ENCODE measurements around the gene EPHA6. TPM values are rescaled to one million over a fixed set of nuclear protein-coding genes. Genes with fewer than 3 reads are reported as not detected.
"Not testable (repeated sequence)": the region's sequence is repeated elsewhere in the genome, so short reads cannot be mapped to it uniquely, and the experiment has no call there.

EPHA6 gene
- total RNA-seq, 1 experiment from 2014 or later = 0.61 TPM

- no peak overlapping the region for H3K18ac ChIP-seq (ENCODE audit: insufficient read length, low read depth, low read length)
- no peak for TF ChIP-seq CTCF (conservative IDR thresholded peaks at IDR 0.05)
- H3K4me2 ChIP-seq (ENCODE audit: insufficient read depth, insufficient read length, low read length) = no peak overlapping the region
- no peaks in the 10 kb centered on the region for H3K79me2 ChIP-seq (ENCODE audit: insufficient read depth, low read length)
- H3K27me3 ChIP-seq (ENCODE audit: insufficient read depth, low read length) = no peaks in the 10 kb centered on the region
- H2BK12ac ChIP-seq (ENCODE audit: insufficient read length, low read depth, low read length) = no peak overlapping the region
- H3T11ph ChIP-seq (ENCODE audit: low read length) = no peak overlapping the region
- H2BK20ac ChIP-seq (ENCODE audit: low read depth, low read length, poor library complexity, severe bottlenecking) = no peak overlapping the region
- H3K4ac ChIP-seq (ENCODE audit: low read depth, low read length) = no peak overlapping the region
- H2BK120ac ChIP-seq (ENCODE audit: low read depth, low read length, poor library complexity, severe bottlenecking) = no peak overlapping the region
- no peak for DNase-seq
- no peaks in the 10 kb centered on the region for H3K9me3 ChIP-seq (ENCODE audit: control insufficient read depth, low read depth, low read length)
- no peak overlapping the region for H2BK15ac ChIP-seq (ENCODE audit: low read depth, low read length)
- H3K9me3 Mint-ChIP-seq = peaks cover 5% of the 10 kb centered on the region in 2 experiments; a peak in 4 of 5 replicates
- H4K5ac ChIP-seq (ENCODE audit: insufficient read length, low read depth, low read length) = no peak overlapping the region
- no peaks in the 10 kb centered on the region for H3K23me2 ChIP-seq (ENCODE audit: insufficient read length, low read depth, low read length, poor library complexity, severe bottlenecking)
- no peak overlapping the region for H2BK5ac ChIP-seq (ENCODE audit: insufficient read length, low read length)
- peaks cover 0 to 6% (median 3%) of the 10 kb centered on the region in 3 experiments; a peak in 4 of 7 replicates for H3K36me3 Mint-ChIP-seq (ENCODE audit: insufficient read depth in 1 of 3, low read depth in 3 of 3)
- no peak overlapping the region for H3K9ac ChIP-seq (ENCODE audit: extremely low read depth, insufficient read length, low read length)
- H3K4me3 Mint-ChIP-seq = no peak overlapping the region
- H4K8ac ChIP-seq (replicated peaks; ENCODE audit: insufficient read length, low read depth, low read length) = no peak overlapping the region
- no peaks in the 10 kb centered on the region for H3K4me1 Mint-ChIP-seq
- no peaks in the 10 kb centered on the region for H3K27me3 Mint-ChIP-seq (ENCODE audit: low read depth)
- H3K27ac Mint-ChIP-seq = no peak overlapping the region
- H3K56ac ChIP-seq (ENCODE audit: insufficient read length, low read depth, low read length) = no peak overlapping the region
- no peak overlapping the region for H2AK5ac ChIP-seq (ENCODE audit: insufficient read length, low read length)
- no peak overlapping the region for H2AFZ ChIP-seq (ENCODE audit: low read length)
- no peak overlapping the region for H4K91ac ChIP-seq (ENCODE audit: insufficient read length, low read depth, low read length)
- no peak overlapping the region for H3K14ac ChIP-seq (ENCODE audit: insufficient read depth, low read length)
- no peak overlapping the region for H3K27ac ChIP-seq (ENCODE audit: insufficient read length, low read depth, low read length)
- H3K23ac ChIP-seq (ENCODE audit: insufficient read length, low read depth, low read length) = no peak overlapping the region
- no peaks in the 10 kb centered on the region for H3K4me1 ChIP-seq (ENCODE audit: insufficient read depth, low read length)
- no peaks in the 10 kb centered on the region for H3K79me1 ChIP-seq (ENCODE audit: insufficient read depth, low read depth, low read length, poor library complexity, severe bottlenecking)
- H4K20me1 ChIP-seq (ENCODE audit: control insufficient read depth, insufficient read depth, insufficient read length) = no peaks in the 10 kb centered on the region
Measured at GRCh38 chr3:97479740-97480139, 665.3 kb downstream of the EPHA6 start.

- H3K4me3 Mint-ChIP-seq; H3K79me2 ChIP-seq (ENCODE audit: insufficient read depth, low read length); H4K20me1 ChIP-seq (ENCODE audit: control insufficient read depth, insufficient read depth, insufficient read length); H3T11ph ChIP-seq (ENCODE audit: low read length); H2BK5ac ChIP-seq (ENCODE audit: insufficient read length, low read length); H4K5ac ChIP-seq (ENCODE audit: insufficient read length, low read depth, low read length); H3K4me1 ChIP-seq (ENCODE audit: insufficient read depth, low read length); H3K27ac ChIP-seq (ENCODE audit: insufficient read length, low read depth, low read length); H3K56ac ChIP-seq (ENCODE audit: insufficient read length, low read depth, low read length); H3K4me2 ChIP-seq (ENCODE audit: insufficient read depth, insufficient read length, low read length); H3K9me3 ChIP-seq (ENCODE audit: control insufficient read depth, low read depth, low read length); H3K27me3 ChIP-seq (ENCODE audit: insufficient read depth, low read length); H3K9me3 Mint-ChIP-seq; H3K27ac Mint-ChIP-seq; H4K91ac ChIP-seq (ENCODE audit: insufficient read length, low read depth, low read length); H2BK20ac ChIP-seq (ENCODE audit: low read depth, low read length, poor library complexity, severe bottlenecking); H2AFZ ChIP-seq (ENCODE audit: low read length); H3K36me3 Mint-ChIP-seq (ENCODE audit: insufficient read depth in 1 of 3, low read depth in 3 of 3); H3K14ac ChIP-seq (ENCODE audit: insufficient read depth, low read length); H2BK120ac ChIP-seq (ENCODE audit: low read depth, low read length, poor library complexity, severe bottlenecking); H3K27me3 Mint-ChIP-seq (ENCODE audit: low read depth); H2BK12ac ChIP-seq (ENCODE audit: insufficient read length, low read depth, low read length); H2BK15ac ChIP-seq (ENCODE audit: low read depth, low read length); H2AK5ac ChIP-seq (ENCODE audit: insufficient read length, low read length); H3K18ac ChIP-seq (ENCODE audit: insufficient read length, low read depth, low read length); H3K79me1 ChIP-seq (ENCODE audit: insufficient read depth, low read depth, low read length, poor library complexity, severe bottlenecking); H3K4me1 Mint-ChIP-seq; H4K8ac ChIP-seq (replicated peaks; ENCODE audit: insufficient read length, low read depth, low read length); H3K23me2 ChIP-seq (ENCODE audit: insufficient read length, low read depth, low read length, poor library complexity, severe bottlenecking); H3K23ac ChIP-seq (ENCODE audit: insufficient read length, low read depth, low read length); DNase-seq; H3K4ac ChIP-seq (ENCODE audit: low read depth, low read length); H3K9ac ChIP-seq (ENCODE audit: extremely low read depth, insufficient read length, low read length): not testable (repeated sequence)
- WGBS (ENCODE audit: extremely low coverage, insufficient read length, low lambda C conversion rate) = no CpG with 5 or more reads among the region's 29 CpGs
Measured at GRCh38 chr3:97480696-97481289, 666.4 kb downstream of the EPHA6 start.
